Posterior cingulate gyrus (tissue), 11 donors: ENCODE results near the gene GPER1.
"Not testable (repeated sequence)": the region's sequence is repeated elsewhere in the genome, so short reads cannot be mapped to it uniquely, and the experiment has no call there.

Experiments
- DNase-seq, 10 donors: peaks; one replicate each; pipeline versions ENCODE4 v3.0.0 to v3.0.0-alpha.2; 2020 to 2021; ENCODE audit warnings: mixed read lengths in 3 of 10
- intact Hi-C: fragments of 100-400 bp; cut with DNase I; formaldehyde crosslinking; loops from one replicate; pipeline ENCODE4 v1.15.1; 2023

Gene GPER1

GRCh38 chr7:1065585-1066241 lies 22.2 kb upstream of the GPER1 start:
- intact Hi-C loops = loop anchor here (1.0 to 5.0 kb wide), 2 partner anchors 43 to 72 kb away; no protein-coding TSS in a partner anchor
- DNase-seq = peak; percentile 76 to 98 (median 86)

GRCh38 chr7:1066242-1066588 lies 21.7 kb upstream of the GPER1 start:
- intact Hi-C loops = loop anchor here (5.0 kb wide), 1 partner anchor 44 kb away; no protein-coding TSS in a partner anchor
- DNase-seq = no peak

GRCh38 chr7:1068013-1068412 lies 19.9 kb upstream of the GPER1 start:
- DNase-seq = no peak
- intact Hi-C loops = loop anchor here (5.0 kb wide), 1 partner anchor 46 kb away; no protein-coding TSS in a partner anchor

GRCh38 chr7:1068619-1069018 lies 19.3 kb upstream of the GPER1 start:
- intact Hi-C loops = loop anchor here (5.0 kb wide), 1 partner anchor 46 kb away; no protein-coding TSS in a partner anchor
- no peak for DNase-seq

- DNase-seq = no peak
- intact Hi-C loops = no loop called here
Observed at GRCh38 chr7:1070544-1071011, 17.3 kb upstream of the GPER1 start.

- intact Hi-C loops = no loop called here
- no peak for DNase-seq
Observed at GRCh38 chr7:1071731-1072254, 16.1 kb upstream of the GPER1 start.

GRCh38 chr7:1073142-1073977 lies 14.6 kb upstream of the GPER1 start:
- intact Hi-C loops = no loop called here
- DNase-seq = no peak

- intact Hi-C loops = not testable (repeated sequence)
Observed at GRCh38 chr7:1074018-1074417, 13.9 kb upstream of the GPER1 start.

GRCh38 chr7:1074593-1075431 lies 13.1 kb upstream of the GPER1 start:
- intact Hi-C loops = no loop called here
- DNase-seq = no peak

More at GRCh38 chr7:1074018-1074417, 13.9 kb upstream of the GPER1 start:
- not testable (repeated sequence) for DNase-seq

GRCh38 chr7:1076184-1077072 lies 11.5 kb upstream of the GPER1 start:
- DNase-seq = no peak
- intact Hi-C loops = no loop called here

- intact Hi-C loops = no loop called here
- DNase-seq = no peak
Observed at GRCh38 chr7:1078519-1078918, 9.4 kb upstream of the GPER1 start.

GRCh38 chr7:1078985-1079384 lies 8.9 kb upstream of the GPER1 start:
- intact Hi-C loops = no loop called here
- no peak for DNase-seq

- intact Hi-C loops = no loop called here
- DNase-seq = no peak
Observed at GRCh38 chr7:1079546-1079945, 8.4 kb upstream of the GPER1 start.

GRCh38 chr7:1080252-1080920 lies 7.5 kb upstream of the GPER1 start:
- peak in 2 of 10 donors; percentile 51 to 92 for DNase-seq
- intact Hi-C loops = no loop called here

GRCh38 chr7:1080921-1081255 lies 7.0 kb upstream of the GPER1 start:
- intact Hi-C loops = no loop called here

GRCh38 chr7:1081336-1081735 lies 6.6 kb upstream of the GPER1 start:
- DNase-seq = no peak
- intact Hi-C loops = no loop called here

More at GRCh38 chr7:1080921-1081255, 7.0 kb upstream of the GPER1 start:
- no peak for DNase-seq

GRCh38 chr7:1081931-1082401 lies 5.9 kb upstream of the GPER1 start:
- DNase-seq = peak in 2 of 10 donors; percentile 84 to 92
- intact Hi-C loops = no loop called here

- peak in 2 of 10 donors; percentile 51 to 91 for DNase-seq
- intact Hi-C loops = no loop called here
Observed at GRCh38 chr7:1083729-1084657, 3.9 kb upstream of the GPER1 start.
